GM19468 (cell line): ENCODE measurements around the gene DCTN3.

ENCODE experiments used
- ATAC-seq: cut with Tn5 transposase; IDR thresholded peaks from one replicate; pipeline ENCODE4 v1.9.1; 2021; ENCODE audit warnings: mild to moderate bottlenecking, moderate library complexity, moderate number of reproducible peaks; ENCODE audit not compliant: unreplicated experiment; ENCODE audit errors: extremely low read depth

DCTN3 gene

DNA sequence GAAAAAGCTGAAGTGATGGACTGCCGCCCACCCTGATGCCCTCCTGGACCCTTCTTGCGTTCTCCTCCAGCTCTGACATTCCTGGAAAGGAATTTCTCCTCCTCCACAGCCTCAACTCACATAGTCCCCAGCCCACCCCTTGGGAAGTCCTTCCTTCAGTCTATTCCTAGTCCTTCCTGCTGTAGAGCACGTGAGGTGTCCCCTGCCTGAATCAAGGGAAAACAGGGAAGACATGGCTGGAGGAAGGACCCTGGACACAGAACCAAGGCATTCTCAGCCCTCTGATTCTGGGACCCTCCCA lies 4.8 kb upstream of the DCTN3 start:
- no peak for ATAC-seq

DNA sequence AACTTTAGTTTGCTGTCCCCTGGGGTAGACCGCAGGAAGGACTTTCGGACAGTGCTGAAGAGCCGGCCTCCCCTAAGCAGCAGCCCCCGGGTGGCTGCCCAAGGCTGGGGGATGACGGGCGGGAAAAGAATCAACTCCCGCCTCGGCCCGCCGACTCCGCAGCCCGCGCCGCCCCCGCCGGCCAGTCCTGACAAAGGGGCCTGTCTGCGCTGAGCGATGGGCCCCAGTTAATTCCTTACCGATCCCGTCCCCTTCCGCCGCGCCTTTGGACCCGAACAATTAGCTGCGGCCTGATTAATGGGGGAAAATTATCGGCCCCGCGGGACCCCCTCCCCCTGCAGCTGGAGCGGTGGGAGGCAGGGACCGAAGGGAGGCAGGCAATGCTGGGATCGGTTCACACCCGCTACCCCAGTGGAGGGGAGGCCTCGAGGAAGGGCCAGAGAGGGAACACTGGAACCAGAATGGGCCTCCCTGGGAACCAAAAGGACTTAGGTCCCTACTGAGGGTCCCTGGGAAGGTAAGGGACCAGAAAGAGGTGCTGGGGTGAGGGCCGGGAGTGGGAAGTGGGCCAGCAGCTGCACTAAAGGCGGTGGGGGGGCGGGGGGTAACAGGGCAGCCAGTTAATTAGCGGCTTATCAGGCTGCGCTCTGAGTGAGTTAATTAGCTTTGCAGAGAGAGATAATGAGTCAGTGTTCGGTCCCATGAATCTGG lies 4.3 kb upstream of the DCTN3 start:
- ATAC-seq, result no peak

DNA sequence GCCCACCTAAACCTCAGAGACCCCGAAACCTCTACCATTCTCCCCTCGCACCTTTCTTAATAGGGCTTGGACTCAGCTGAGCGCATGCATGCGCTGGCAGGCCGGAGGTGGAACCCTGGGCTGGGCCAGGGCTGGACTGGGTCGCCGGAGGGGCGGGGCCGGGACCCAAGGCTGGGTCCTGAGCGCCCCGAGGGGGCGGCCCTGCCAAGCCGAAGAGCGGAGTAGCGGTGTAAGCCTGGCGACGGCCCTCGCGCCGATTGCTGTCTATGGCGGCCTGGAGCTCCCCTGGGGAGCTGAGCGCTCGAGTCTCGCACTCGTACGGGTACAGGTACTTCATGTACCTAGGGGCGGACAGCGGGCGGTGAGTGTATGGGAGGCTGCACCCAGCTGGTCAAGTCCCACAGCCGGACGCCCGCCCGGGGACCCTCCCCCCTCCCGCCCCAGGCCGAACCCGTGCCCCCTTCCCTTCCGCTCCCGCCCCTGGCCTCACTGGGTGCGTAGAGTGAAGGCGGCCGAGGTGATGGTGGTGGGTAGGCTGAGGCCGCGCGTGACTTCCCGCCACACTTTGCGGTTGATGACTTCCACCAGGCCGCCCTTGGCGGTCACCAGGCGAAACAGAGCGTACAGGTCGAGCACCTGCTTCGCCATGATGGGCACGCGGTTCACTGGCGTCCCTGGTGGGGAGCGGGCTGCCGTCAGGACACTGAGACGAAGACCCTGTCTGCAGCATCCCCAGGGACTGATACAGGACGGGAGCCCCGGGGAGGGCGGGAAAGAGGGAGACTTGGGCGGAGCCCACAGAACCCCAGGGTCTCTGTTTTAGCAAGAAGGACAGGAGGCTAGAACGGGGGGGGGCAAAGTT lies 3.3 kb upstream of the DCTN3 start:
- no peak for ATAC-seq

DNA sequence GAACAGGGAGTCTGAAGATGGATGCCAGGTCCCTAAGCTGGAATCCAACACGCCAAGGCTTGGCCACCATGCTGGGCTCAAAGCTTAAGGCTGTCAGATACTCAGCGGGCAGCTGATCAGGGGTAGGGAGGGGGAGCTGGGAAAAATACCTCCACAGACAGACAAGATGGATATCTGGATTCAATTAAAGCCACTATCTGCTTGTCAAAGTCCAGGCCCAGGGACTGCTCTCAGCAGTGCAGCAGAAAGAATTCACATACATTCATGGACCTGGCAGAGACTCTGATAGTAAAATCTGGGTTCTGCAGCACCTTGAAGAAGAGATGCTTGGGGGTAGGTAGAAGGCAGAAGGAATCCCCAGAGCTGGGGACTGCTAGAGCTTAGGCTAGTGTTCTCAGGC lies 5.2 kb downstream of the DCTN3 start:
- no peak for ATAC-seq

DNA sequence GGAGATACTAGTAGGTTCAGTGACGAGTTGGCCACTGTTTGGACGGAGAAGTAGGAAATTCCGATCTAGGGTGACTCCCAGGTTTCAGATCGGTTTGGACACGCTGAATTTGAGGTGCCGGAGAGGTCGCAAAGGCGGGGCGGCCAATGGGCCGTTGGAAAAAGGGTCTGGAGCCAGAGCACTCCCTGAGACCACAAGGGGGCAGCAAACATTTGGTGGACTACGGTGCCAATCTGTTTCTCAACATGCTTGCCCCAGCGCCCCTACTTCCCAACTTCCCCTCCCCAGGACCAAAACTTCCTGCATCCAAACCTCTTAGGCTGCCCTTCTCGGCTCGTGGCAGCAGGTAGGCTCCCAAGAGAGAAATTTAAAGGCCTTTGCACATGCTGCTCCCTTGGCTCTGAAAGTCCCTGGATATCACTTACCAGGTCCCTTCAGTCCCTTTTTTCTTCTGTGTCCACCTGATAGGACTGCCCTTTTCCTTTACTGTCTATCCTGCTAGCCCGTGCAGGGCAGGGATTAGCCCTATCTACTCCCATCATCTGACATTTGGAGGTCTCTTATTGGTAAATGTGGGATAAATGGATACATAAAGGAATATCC lies 7.4 kb downstream of the DCTN3 start:
- no peak for ATAC-seq

DNA sequence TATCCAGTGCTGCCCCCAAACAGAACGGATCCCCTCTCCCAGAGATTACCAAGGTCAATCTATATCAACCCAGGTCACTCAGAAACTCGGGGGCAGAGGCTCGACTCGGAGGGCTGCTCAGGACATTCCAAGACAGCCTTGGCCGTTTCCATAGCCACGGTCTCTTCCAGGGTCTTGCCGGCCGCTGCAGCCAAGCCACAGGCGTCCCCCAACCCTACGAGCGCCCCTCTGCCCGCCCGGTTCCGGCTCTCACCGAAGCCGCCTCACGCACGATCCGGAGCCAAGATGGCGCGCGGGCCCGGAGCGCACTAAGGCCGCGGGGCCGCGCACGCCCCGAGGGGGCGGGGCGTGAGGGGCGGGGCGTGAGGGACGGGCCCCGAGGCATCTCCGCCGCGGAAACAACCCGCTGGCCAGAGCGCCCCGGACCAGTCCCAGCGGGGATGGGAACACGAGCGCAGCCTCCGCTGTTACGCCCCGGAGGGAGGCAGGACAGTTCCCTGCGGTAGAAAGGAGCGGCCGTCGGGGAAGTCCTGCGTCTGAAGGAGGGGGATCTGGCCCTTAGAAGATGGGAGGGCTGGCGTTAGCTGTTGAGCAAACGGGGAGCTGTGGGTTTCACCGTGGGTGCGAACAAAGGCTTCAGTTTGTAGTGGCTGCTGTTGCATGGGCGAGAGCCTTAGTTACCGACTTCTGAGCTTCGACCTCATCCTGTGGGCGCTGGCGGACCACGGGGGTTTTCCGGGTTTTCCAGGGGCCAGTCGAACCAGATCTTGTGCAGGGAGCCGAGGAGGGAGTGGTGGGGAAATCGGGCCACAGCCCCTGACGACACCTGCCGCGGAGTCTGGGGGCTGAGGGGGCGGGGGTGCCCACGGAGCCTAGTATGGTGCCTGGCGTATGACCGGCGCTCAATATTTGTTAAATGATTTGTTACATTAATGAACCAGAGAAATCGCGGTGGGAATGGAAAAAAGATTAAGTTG lies 8.2 kb downstream of the DCTN3 start, which contains the start of gene RPP25L:
TSS of gene RPP25L (minus strand) at position 287 of the 977 bp plus-strand sequence. CDS start 801 bp downstream, outside the sequence.
- ATAC-seq, result peak; percentile 86

DNA sequence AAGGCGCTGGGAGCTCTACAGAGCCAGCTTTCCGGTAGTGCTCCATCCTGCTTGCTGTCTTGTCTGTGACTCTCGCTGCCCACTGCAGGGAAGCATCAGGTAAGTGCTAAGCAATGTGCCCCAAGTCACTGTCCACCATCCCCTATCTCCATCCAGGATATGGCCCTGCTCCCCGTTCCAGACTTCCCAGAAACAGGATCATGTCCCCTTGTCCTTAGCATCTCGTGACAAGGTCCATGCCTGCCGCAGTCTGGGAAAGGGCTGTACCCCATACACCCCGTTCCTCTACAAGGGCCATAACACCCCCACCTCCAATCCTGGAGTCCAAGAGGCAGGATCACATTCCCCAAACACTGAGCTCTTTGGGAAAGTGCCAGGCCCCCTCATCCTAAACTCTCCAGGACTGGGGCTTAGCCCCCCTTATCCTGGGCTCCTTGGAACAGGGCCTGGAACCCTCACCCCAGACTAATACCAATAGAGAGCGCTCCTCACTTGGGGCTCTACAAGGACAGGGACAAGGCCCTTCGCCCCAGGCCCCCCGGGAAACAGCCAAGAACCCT lies 9.0 kb downstream of the DCTN3 start:
- ATAC-seq, result no peak

DNA sequence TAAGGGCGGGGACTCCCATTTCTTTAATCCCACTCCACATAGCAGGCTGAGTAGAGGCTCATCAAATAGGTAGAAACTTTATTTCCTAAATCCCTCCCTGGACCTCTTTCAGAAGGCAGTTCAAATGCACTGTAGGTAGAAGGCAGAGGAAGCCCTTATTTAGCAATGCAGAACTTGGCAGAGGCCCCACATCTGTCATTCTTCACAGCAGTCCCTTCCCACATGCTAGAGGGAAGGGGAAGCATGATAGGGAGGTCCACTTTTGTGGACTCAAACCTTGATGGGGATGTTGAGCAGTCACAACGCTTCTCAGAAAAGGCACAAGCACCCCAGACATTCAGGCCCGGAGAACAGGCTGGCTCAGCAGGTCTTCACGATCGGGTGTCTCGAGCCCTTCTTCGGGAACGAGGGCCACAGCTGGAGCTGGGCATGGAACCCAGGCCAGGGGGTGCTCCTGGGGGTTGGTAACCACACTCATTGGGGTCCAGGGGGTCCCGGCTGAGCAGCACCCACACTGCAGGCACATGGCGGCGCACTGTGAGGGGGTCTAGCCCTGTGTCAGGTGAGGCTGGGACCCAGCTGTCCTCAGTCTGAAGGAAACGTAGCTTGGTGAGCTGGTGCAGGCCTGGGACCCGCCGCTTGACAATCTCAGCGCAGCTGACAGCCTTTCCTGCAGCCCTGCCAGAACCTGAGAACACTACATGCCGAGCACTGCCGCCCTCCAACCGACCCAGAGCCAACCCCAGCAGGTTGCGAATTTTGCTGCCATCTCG lies 9.7 kb downstream of the DCTN3 start:
- no peak for ATAC-seq

DNA sequence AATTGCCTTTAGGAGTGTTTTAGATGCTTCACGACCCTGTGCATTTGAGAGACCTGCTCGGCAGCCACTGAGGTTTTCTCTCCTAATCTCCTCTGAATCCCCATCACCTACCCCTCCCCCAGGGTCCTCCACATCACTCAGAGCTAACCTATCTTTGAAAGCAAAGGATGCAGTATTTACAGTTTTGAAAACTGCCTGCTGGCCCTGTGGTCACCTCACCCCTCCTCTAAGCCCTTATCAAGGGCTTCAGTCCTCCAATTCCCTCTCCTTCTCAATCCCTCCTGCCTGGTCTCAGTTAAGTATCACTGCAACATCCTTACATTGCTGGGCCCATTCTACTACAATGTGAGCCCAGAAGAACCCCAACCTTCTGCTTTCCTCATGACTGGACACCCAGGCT lies 13.0 kb downstream of the DCTN3 start:
- ATAC-seq, result no peak

DNA sequence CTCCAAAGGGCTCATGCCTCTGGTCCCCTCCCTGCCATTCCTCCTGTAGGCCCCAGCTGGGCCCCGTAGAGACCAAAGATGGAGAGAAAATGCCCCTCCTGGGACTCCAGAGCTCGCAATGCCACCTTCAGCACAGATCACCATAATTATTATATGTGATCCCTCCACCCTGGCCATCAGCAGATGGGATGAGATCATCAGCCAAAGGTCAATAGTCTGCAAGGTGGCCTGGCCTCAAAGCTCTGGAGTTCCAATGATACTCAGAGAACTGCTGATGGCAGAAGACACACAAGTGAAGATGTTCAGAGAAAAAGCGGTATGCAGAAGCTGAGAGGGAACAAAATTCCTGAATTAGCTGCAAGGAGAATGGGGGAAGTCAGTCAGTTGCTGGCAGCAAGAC lies 13.4 kb downstream of the DCTN3 start:
- ATAC-seq, result no peak

DNA sequence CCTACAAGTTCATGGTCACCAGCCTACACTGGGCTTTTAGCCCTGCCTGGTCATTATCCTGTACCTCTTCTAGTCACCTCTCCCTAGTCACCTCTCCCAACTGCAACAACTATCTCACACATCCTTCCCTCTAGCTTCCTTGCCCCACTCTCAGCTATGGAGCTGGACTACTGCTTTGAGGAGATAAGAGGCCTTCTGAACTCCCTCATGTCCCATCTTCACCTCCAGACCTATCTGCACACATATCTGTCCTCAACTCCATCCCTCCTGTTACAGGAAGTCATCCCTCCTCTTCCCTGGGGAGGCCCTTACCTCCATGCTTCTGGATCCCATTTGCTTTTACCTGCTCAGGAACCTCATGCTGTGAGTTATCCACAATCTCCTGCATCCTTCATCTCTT lies 14.1 kb downstream of the DCTN3 start:
- no peak for ATAC-seq

DNA sequence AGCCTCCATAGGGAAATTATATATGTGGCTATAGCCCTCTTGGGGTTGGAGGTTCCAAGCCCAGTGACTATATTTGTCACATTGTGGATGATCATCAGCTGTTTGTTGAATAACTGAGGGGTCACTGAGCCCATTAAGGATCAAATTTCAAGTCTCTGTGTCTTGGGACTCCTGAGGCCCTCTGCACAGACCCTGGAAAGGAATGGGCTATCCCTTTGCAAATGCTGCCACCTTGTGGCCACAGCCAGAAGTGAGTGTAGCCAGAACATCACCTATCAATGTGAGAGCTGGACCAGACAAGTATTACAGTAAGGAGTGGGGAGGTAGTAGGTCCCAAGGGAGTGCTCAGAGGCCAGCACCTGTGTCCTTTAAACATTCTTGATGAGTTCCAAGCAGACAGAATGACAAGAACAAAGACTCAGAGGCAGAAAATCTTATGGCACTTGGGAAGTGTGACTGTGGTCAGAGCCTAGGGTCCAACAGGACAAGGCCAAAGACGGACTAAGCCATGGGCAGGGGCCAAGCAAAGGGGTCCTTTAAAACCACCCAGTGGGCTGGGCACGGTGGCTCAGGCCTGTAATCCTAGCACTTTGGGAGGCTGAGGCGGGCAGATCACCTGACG lies 16.6 kb downstream of the DCTN3 start:
- ATAC-seq, result no peak

DNA sequence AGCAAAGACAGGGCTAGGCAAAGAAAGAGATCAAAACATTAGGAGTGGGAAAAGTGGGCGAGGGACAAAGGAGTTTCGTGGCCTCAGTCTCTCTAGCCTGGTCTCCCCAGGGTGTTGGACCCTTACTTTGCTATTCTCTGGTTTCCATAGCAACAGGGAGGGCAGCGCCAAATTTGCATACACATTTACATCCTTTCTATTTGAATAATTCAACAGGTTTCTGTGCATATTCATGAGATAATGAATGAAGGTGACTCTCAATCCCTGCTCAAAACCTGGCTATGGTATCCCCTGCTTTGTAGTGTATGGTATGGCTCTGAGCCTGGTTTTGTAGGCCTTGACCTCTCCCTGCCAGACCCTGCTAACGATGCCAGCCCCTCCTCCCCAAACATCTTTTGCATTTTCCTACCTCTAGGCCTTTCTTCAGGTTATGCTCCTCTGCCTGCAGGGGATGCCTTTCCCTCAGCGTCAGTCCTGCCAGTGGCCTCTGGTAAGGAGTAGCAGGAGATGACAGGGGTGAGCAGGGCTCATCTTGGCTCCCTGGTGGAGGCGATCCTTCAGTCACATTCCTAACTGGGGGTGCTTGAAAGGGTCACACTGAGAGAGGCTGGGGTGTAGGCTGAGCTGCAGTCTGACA lies 18.2 kb downstream of the DCTN3 start:
- no peak for ATAC-seq

DNA sequence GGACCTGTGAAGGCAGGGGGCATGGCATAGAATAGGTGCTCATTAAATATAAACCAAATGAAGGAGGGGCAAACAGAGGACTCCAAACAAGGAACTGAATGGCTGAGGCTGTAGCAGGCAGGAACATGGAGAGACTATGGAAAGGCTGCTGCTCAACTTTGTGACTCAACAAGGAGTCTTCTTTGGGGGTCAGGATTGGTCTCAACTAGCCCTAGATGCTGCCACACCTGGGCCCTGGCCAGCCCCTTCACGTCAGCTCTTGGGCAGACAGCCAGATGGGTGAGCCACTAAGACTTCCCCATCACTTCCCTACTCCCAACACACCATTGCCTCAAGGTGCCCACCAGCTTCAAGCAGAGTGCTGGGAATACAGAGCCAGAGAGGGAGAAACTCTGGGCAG lies 19.4 kb downstream of the DCTN3 start:
- no peak for ATAC-seq

DNA sequence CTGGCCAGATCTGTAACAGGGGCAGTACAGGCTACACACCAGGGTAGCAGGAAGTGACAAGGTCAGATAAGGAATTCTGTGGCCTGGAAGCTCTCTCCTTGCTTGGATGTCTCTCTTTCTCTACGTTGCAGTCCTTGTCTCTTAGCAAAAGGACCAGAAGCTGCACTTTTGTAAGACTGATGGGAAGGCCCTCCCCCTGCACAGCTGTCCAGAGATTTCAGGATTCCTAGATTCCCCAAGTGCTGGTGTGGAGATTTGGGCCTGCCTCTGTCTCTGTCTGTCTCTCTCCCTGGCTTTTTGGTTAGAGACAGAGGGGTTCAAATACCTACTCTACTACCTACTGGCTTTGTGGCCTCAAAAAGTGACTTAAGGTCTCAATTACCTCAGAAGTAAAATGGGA lies 20.7 kb downstream of the DCTN3 start:
- ATAC-seq, result no peak

DNA sequence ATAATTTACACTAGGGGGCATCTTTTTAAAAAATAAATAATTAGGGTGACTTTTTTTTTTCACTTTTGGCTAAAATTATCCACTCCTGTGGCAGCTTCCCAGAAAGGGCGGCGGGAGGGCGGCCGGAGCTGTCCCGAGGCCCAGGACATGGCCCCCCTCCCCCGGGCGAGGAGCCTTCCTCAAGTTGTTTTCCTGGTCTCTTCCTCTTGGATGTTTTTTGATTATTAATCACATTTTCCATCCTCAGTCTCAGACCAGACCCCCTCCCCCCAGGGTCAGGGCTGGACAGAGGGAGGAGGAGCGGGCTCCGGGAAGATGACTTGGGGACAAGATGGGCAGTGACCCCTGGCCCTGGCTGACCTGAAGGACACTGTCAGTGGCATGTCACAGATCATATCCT lies 26.1 kb downstream of the DCTN3 start:
- no peak for ATAC-seq

DNA sequence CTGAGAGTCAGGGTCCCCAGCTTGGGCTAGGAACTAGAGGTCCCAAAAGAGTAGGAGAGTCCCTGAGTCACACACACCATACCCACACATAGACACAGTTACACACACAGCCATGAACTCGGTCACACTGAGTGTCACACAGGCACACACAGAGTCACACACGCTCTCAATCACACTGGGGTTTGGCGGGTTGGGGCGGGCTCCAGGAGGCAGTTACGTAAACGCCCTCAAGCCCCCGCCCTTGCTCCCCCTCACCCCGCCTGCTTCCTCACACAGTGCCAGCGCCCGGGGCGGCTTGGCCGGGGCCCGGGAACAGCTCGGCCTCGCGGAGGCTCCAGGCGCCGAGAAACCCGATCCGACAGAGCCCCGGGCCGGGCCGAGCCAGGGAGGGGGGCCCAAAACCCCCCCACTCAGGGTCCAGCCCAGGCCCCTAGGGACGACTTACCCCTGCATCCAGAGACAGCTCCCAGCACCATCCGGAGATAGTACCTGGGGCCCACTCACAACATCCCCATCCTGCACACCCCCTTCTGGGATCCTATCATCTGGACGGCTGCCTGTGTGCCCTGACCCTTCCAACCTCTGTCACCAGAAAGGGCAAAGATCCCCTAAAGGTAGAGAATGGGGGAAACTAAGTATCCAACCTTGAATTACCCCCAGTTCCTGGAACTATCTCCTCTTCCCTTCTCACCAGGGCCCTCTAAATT lies 27.2 kb downstream of the DCTN3 start:
- ATAC-seq, result no peak
